ENCODE results near the gene GNAT2. TPM values are rescaled to one million over a fixed set of nuclear protein-coding genes. Genes with fewer than 3 reads are reported as not detected.

The GNAT2 gene
- total RNA-seq, 2 experiments from 2014 or later, result 0.81 to 0.88 TPM

DNA sequence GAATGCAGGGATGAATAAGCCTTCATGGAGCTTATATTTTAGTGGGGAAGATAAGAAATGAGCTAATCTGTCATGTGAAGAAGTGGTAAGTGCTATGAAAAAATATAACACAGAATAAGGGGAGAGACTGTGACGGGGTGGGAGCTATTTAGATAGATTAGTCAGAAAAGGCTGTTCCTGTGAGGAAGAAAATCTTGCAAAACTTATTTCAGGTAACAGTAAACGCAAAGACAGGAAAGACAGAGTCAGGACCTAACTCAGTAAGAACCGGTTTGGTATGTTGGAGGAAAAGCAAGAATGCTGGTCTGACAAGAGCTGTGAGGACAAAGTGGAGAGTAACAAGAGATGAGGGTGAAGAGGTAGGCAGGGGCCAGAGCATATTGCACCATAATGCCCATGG, 49.0 kb downstream of the GNAT2 start:
- no peaks in the 10 kb centered on the region for H3K36me3 Mint-ChIP-seq (ENCODE audit: low read depth)
- H3K4me1 Mint-ChIP-seq (ENCODE audit: low read depth), result peaks cover 31% of the 10 kb centered on the region
- CTCF ChIA-PET, result interaction anchor here (1.1 to 4.5 kb wide), 5 partner anchors 11 to 70 kb away, joined by 3 to 21 read pairs (median 10); partner anchors contain the start of gene GNAI3
- no peak overlapping the region for H3K4me3 Mint-ChIP-seq
- TF ChIP-seq, protein P1, sequence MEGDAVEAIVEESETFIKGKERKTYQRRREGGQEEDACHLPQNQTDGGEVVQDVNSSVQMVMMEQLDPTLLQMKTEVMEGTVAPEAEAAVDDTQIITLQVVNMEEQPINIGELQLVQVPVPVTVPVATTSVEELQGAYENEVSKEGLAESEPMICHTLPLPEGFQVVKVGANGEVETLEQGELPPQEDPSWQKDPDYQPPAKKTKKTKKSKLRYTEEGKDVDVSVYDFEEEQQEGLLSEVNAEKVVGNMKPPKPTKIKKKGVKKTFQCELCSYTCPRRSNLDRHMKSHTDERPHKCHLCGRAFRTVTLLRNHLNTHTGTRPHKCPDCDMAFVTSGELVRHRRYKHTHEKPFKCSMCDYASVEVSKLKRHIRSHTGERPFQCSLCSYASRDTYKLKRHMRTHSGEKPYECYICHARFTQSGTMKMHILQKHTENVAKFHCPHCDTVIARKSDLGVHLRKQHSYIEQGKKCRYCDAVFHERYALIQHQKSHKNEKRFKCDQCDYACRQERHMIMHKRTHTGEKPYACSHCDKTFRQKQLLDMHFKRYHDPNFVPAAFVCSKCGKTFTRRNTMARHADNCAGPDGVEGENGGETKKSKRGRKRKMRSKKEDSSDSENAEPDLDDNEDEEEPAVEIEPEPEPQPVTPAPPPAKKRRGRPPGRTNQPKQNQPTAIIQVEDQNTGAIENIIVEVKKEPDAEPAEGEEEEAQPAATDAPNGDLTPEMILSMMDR (IDR thresholded peaks at IDR 0.05), result no peak
- no peaks in the 10 kb centered on the region for H3K9me3 Mint-ChIP-seq
- no peak for ATAC-seq
- H3K27ac Mint-ChIP-seq, result no peak overlapping the region
- DNase-seq, result no peak
- POLR2A ChIA-PET, result interaction anchor here (1.0 to 1.9 kb wide), 2 partner anchors 21 to 91 kb away, joined by 3 to 7 read pairs; no protein-coding TSS in a partner anchor
- H3K27me3 Mint-ChIP-seq, result no peaks in the 10 kb centered on the region
- intact Hi-C loops (cut with micrococcal nuclease), result no loop called here

DNA sequence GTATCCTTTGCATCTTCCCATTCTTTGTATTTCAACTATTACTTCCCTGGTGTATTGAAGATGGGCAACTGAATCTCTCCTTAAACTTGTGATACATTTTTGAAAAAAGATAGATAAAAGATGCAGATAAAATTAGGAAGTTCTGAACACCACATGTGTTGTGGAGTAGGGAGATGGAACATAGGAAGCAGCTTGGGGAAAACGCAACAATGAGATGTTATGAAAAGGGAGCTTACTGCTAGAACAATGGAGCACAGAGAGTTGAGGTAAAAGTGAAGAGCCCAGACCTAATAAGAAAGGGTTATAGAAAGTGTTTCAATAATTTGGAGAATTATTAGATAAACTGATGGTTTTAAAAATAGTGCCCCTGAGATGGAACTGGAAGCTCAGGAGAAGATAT, 50.1 kb downstream of the GNAT2 start:
- ChIA-PET POLR2A (interaction anchor here (1.0 to 1.9 kb wide), 2 partner anchors 20 to 90 kb away, joined by 3 to 7 read pairs; no protein-coding TSS in a partner anchor), CTCF (interaction anchor here (1.1 to 4.5 kb wide), 7 partner anchors 20 to 81 kb away, joined by 3 to 21 read pairs (median 4); partner anchors contain the start of gene GNAI3)
- Mint-ChIP-seq H3K36me3 (ENCODE audit: low read depth) (no peaks in the 10 kb centered on the region), H3K4me3 (no peak overlapping the region), H3K4me1 (ENCODE audit: low read depth) (peaks cover 36% of the 10 kb centered on the region), H3K27ac (no peak overlapping the region), H3K27me3 (no peaks in the 10 kb centered on the region), H3K9me3 (no peaks in the 10 kb centered on the region)
- TF ChIP-seq, protein P1 (IDR thresholded peaks at IDR 0.05), result no peak
- intact Hi-C loops (cut with micrococcal nuclease), result no loop called here
- no peak for ATAC-seq
- no peak for DNase-seq

DNA sequence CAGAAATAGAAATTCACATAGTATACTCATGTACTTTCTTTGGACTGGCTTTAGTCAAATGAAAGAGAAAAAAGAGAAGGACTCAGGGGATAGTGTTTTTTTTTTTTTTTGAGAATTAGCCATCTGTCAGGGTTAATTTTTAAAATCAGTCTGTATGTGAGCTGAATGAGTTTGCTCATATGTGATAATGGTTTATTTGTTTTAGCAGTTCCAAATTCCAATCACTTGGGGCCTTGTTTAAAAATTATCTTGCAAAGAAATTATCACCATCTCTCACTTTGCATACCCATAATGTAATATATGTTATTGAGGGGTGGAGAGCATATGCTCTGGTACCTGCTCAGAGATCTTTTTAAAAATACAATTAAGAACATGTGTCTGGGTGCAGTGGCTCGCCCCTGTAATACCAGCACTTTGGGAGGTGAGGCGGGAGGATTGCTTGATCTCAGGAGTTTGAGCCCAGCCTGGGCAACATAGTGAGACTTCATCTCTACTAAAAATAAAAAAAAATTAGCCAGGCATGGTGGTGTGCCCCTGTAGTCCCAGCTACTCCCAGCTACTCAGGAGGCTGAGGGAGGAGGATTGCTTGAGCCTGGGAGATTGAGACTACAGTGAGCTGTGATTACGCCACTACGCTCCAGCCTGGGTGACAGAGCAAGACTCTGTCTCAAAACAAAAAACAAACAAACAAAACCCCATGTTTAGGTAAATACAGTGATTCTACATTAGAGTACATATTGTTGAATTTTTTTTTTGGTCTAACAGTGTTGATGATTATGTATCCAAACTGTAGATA, 51.3 kb downstream of the GNAT2 start:
- TF ChIP-seq, protein P1 (IDR thresholded peaks at IDR 0.05), result no peak
- DNase-seq (no peak), ATAC-seq (no peak)
- no peaks in the 10 kb centered on the region for H3K9me3 Mint-ChIP-seq
- no peak overlapping the region for H3K27ac Mint-ChIP-seq
- intact Hi-C loops (cut with micrococcal nuclease), result no loop called here
- peaks cover 39% of the 10 kb centered on the region for H3K4me1 Mint-ChIP-seq (ENCODE audit: low read depth)
- no peak overlapping the region for H3K4me3 Mint-ChIP-seq
- CTCF ChIA-PET, result interaction anchor here (1.3 to 4.5 kb wide), 6 partner anchors 19 to 82 kb away, joined by 3 to 21 read pairs (median 7); partner anchors contain the start of gene GNAI3
- no peaks in the 10 kb centered on the region for H3K36me3 Mint-ChIP-seq (ENCODE audit: low read depth)
- no peaks in the 10 kb centered on the region for H3K27me3 Mint-ChIP-seq
- POLR2A ChIA-PET, result interaction anchor here (0.6 to 1.9 kb wide), 2 partner anchors 19 to 78 kb away, joined by 3 to 7 read pairs; no protein-coding TSS in a partner anchor

DNA sequence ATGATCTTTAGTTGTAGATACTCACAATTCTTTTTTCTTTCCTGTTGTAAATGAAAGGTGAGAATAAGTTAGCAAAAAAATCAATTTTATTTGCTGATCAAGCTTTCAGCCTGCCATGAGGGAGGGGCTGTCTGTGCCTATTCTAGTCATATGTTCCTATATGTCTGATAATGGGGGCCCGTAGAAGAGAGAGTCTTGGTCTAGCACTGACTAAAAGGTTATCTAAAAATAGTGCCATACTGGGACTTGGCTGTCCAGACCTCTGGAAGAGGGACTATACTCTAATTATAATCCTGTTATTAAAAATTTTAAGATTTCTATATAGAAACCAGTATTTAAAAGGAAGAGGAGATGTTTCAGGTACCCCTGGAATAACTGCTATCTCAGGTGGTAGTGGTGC, 52.4 kb downstream of the GNAT2 start:
- ATAC-seq (no peak), DNase-seq (no peak)
- no peaks in the 10 kb centered on the region for H3K9me3 Mint-ChIP-seq
- intact Hi-C loops (cut with micrococcal nuclease), result no loop called here
- H3K27me3 Mint-ChIP-seq, result no peaks in the 10 kb centered on the region
- TF ChIP-seq, protein P1 (IDR thresholded peaks at IDR 0.05), result no peak
- no peaks in the 10 kb centered on the region for H3K36me3 Mint-ChIP-seq (ENCODE audit: low read depth)
- CTCF ChIA-PET, result interaction anchor here (1.3 to 4.5 kb wide), 2 partner anchors 21 to 73 kb away, joined by 4 to 21 read pairs; no protein-coding TSS in a partner anchor
- POLR2A ChIA-PET, result no interaction called here
- no peak overlapping the region for H3K4me3 Mint-ChIP-seq
- no peak overlapping the region for H3K27ac Mint-ChIP-seq
- H3K4me1 Mint-ChIP-seq (ENCODE audit: low read depth), result peaks cover 36% of the 10 kb centered on the region

DNA sequence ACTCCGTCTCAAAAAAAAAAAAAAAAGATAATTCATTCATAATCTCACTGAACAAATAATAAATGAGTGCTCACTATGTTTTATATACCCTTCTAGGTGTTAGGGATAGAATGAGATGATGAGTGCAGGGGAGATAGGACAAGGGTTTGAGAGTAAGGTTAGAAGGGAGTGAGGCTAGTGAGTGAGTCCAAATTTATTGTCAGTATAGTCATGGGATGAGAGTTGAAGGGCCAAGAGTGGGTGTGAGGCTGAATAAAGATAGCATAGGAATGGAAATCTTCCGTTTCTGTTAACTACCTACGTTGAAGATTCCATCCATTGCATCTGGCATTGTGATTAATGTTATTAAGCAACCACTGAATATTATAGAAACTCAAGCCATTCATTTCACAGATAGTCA, 54.2 kb downstream of the GNAT2 start:
- TF ChIP-seq, protein P1 (IDR thresholded peaks at IDR 0.05), result no peak
- DNase-seq, result no peak
- Mint-ChIP-seq H3K27ac (no peak overlapping the region), H3K27me3 (no peaks in the 10 kb centered on the region), H3K36me3 (ENCODE audit: low read depth) (no peaks in the 10 kb centered on the region), H3K4me3 (no peak overlapping the region), H3K9me3 (no peaks in the 10 kb centered on the region), H3K4me1 (ENCODE audit: low read depth) (peaks cover 48% of the 10 kb centered on the region)
- intact Hi-C loops (cut with micrococcal nuclease), result no loop called here
- POLR2A ChIA-PET, result interaction anchor here (1.4 kb wide), 1 partner anchor 54 kb away, joined by 4 read pairs; the partner anchor contains the start of genes AMPD2 and GNAT2
- CTCF ChIA-PET, result interaction anchor here (1.4 to 3.3 kb wide), 2 partner anchors 74 to 75 kb away, joined by 5 to 14 read pairs; no protein-coding TSS in a partner anchor
- ATAC-seq, result no peak
